GM13977 (cell line): ENCODE data around the gene SPATS2L.
"Not testable (repeated sequence)": the region's sequence is repeated elsewhere in the genome, so short reads cannot be mapped to it uniquely, and the experiment has no call there.

Experiments used
- DNase-seq: peaks from one replicate; pipeline ENCODE4 v3.0.0; 2012; ENCODE audit warnings: low spot score
- in situ Hi-C: fragments of 300-500 bp; cut with MboI; formaldehyde crosslinking; loops from one replicate; pipeline ENCODE4 v1.12.0; 2022; ENCODE audit warnings: low sequenced_read_pairs, low pct_unique_long_range_greater_than_20kb, mixed read lengths, inconsistent platforms; ENCODE audit not compliant: unreplicated experiment
- TF ChIP-seq, protein P1 (sequence below): IDR thresholded peaks from 2 replicates; pipeline ENCODE4 v1.5.1; 2012; ENCODE audit warnings: mild to moderate bottlenecking, control low read depth; ENCODE audit not compliant: insufficient read depth; ENCODE audit errors: extremely low read depth, missing control alignments

SPATS2L gene

DNA sequence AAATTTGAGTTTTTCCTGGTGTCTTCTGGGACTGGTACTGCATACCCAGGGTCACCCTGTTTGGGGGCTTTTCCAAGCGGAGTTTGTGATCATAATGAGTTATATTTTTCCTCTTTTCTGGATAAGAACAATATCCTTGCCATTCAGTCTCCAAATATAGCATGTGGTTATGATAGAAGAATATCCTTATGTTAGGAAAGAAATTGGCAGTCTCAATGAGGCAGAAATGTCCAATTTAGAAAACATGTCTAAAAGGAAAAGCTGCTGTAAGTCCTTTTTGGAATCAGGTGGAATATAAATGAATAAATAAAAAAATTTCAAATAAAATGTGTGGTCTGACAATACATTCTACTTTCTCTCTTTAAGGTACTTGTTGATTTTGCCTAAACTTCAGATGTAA, 36.2 kb downstream of the SPATS2L start:
- TF ChIP-seq, protein P1, sequence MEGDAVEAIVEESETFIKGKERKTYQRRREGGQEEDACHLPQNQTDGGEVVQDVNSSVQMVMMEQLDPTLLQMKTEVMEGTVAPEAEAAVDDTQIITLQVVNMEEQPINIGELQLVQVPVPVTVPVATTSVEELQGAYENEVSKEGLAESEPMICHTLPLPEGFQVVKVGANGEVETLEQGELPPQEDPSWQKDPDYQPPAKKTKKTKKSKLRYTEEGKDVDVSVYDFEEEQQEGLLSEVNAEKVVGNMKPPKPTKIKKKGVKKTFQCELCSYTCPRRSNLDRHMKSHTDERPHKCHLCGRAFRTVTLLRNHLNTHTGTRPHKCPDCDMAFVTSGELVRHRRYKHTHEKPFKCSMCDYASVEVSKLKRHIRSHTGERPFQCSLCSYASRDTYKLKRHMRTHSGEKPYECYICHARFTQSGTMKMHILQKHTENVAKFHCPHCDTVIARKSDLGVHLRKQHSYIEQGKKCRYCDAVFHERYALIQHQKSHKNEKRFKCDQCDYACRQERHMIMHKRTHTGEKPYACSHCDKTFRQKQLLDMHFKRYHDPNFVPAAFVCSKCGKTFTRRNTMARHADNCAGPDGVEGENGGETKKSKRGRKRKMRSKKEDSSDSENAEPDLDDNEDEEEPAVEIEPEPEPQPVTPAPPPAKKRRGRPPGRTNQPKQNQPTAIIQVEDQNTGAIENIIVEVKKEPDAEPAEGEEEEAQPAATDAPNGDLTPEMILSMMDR: no peak
- no peak for DNase-seq
- in situ Hi-C loops: no loop called here

DNA sequence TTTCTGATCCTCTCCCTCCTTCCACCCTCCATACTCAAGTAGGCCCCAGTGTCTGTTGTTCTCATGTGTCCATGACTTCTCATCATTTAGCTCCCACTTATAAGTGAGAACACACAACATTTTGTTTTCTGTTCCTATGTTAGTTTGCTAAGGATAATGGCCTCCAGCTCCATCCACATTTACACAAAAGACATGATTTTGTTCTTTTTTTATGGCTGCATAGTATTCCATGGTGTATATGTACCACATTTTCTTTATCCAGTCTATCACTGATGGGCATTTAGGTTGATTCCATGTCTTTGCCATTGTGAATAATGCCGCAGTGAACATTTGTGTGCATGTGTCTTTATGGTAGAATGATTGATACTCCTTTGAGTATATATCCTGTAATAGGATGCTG, 37.7 kb downstream of the SPATS2L start:
- in situ Hi-C loops, DNase-seq: not testable (repeated sequence)

DNA sequence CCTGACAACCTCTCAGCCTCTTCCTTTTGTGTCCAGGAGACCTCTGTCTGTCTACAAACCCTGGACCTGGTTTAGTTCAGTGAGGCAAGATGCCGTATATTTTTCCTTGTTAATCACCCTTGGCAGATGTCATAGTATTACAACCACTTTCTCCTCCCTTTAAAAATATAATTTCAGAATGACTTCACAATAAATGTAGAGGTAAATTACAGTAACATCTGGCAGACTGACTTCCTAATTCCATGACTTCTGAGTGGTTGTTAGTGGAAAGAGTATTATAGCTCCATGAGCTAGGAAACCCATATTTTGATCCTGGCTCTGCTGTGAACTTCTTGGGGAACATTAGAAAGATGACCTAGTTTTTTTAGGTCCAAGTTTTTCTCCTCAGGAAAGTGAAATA, 39.5 kb downstream of the SPATS2L start:
- in situ Hi-C loops: no loop called here
- TF ChIP-seq, protein P1: no peak
- DNase-seq: no peak

DNA sequence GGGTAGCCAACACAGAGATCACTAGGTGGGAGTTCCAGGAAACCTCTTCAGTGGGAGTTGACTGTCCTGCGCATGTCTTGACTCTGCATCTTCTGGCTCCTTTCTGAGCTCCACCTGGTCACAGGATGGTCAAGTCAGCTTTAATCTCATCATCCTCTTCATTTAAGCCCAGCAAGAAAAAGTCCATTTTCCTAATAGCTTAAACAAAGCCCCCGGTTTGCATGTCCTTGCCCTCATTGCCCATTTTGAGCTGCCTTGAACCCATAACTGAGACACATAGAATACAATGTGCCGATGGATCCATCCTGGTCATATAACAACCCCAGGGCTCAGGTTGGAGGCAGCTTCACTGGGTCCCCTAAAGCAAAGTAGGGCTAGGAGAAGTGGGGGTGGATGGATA, 40.8 kb downstream of the SPATS2L start:
- TF ChIP-seq, protein P1: no peak
- in situ Hi-C loops: no loop called here
- no peak for DNase-seq

DNA sequence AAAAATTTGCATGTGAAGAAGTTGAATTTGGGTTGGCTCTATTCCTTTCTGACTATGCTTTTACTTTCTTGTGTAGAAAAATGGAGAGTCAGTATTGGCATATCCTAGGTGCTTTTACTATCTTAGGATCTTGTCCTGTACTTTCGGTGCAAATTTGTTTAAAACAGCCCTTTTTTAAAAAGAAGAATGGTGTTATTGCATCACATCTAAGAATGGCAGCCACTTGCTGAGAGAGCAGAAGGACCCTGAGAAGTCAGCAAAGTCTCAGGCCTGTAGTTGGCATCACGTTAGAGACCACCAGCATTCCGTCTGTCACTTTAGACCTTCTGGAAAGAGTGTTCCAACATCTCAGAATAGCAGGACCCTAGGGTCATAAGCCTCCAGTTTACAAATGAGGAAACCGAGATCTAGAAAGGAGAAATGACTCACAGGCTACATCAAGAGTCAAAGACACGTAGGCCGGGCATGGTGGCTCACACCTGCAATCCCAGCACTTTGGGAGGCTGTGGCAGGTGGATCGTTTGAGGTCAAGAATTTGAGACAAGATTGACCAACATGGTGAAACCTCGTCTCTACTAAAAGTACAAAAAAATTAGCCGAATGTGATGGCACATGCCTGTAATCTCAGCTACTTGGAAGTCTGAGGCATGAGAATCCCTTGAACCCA, 42.5 kb downstream of the SPATS2L start:
- TF ChIP-seq, protein P1: no peak
- in situ Hi-C loops: no loop called here

DNA sequence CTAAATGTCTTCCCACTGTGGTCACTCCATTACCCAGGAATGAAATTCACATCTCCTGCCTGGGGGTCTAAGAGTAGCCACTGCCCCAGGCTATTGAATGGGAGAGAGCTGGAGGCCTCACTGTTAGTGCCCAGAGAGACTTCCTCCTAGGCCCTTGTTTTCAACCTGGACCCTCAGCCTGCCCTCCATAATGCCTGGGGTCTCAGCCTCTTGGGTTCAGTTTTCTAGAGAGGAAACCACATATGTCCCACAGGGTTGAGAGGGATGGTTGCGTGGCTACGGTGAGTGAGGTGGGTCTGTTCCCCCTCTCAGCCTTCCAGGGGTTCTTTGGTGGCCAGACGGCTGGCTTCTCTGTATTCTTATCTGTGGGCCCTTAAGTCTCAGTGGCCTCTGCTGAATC, 43.4 kb downstream of the SPATS2L start:
- in situ Hi-C loops: no loop called here
- TF ChIP-seq, protein P1: no peak
- no peak for DNase-seq

More for the DNA sequence above, 42.5 kb downstream of the SPATS2L start:
- no peak for DNase-seq

DNA sequence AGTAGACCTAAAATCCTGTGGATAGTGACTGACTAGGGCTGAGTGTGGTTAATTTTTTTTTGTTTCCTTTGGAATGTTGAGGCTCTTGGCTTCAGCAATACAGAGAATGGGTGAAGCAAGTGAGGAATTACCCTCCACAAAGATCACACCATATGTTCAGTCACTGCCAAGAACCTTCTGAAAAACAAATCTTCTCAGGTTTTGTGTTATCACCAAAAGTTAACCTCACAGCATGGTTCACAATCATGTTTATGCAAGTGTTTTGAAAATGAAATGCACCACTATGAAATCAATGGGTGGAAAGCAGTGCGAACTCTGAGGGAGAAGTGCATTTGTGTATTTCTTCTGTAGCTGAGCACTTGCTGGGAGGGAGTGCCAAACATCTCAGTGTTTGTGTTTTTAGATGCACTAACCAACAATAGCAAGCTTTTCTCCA, 44.4 kb downstream of the SPATS2L start:
- no peak for DNase-seq
- TF ChIP-seq, protein P1: no peak
- in situ Hi-C loops: no loop called here
